Sigmoid colon (tissue), 3 donors: Measurements from ENCODE around the gene TMEM239.

Source experiments
- POLR2A ChIP-seq, 2 donors: fragments of 450-650 bp; IDR thresholded peaks; one replicate each; pipeline ENCODE4 v1.6.1; 2016; ENCODE audit warnings: antibody characterized with exemption in 2 of 2, mild to moderate bottlenecking in 2 of 2, moderate library complexity in 2 of 2
- TF ChIP-seq, protein P1 (sequence below), 4 experiments: fragments of 450-650 bp in 3 of 4; fragments of 200-600 bp in 1 of 4; IDR thresholded peaks; one replicate each; pipeline ENCODE4 v1.5.1; 2016 to 2019; ENCODE audit warnings: antibody characterized with exemption in 4 of 4, mild to moderate bottlenecking in 3 of 4, moderate library complexity in 2 of 4

DNA sequence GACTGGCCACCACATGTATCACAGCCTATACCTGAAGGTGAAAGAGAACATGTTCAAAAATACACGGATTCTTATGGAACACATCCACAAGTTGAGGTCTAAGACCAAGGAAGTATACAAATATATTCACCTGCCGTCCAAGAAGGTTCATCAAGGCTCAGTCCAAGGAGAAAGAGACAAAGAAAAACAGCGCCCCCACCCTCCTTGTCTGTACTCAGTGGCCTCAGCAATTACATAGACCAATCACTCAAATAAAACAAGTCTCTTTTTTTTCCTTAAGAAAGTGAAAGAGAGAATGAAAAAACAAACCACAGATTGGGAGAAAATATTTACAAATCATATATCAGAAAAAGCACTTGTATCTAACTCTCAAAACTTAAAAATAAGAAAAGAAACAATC, 35.2 kb upstream of the TMEM239 start:
- TF ChIP-seq, protein P1, sequence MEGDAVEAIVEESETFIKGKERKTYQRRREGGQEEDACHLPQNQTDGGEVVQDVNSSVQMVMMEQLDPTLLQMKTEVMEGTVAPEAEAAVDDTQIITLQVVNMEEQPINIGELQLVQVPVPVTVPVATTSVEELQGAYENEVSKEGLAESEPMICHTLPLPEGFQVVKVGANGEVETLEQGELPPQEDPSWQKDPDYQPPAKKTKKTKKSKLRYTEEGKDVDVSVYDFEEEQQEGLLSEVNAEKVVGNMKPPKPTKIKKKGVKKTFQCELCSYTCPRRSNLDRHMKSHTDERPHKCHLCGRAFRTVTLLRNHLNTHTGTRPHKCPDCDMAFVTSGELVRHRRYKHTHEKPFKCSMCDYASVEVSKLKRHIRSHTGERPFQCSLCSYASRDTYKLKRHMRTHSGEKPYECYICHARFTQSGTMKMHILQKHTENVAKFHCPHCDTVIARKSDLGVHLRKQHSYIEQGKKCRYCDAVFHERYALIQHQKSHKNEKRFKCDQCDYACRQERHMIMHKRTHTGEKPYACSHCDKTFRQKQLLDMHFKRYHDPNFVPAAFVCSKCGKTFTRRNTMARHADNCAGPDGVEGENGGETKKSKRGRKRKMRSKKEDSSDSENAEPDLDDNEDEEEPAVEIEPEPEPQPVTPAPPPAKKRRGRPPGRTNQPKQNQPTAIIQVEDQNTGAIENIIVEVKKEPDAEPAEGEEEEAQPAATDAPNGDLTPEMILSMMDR (IDR thresholded peaks at IDR 0.05): no peak
- no peak for TF ChIP-seq POLR2A (IDR thresholded peaks at IDR 0.05)
